ENCODE measurements around the gene DUSP2.

The DUSP2 gene

GRCh38 chr2:96169868-96170507, 24.7 kb upstream of the DUSP2 start:
- Histone ChIP-seq H3K36me3 (replicated peaks; ENCODE audit: insufficient read depth, low read length) (no peaks in the 10 kb centered on the region), H3K4me1 (ENCODE audit: low read length) (no peaks in the 10 kb centered on the region), H3K4me2 (ENCODE audit: low read depth, low read length) (no peak overlapping the region), H3F3A (ENCODE audit: insufficient read depth, low read length) (no peaks in the 10 kb centered on the region), H3K27ac (ENCODE audit: low read length) (no peak overlapping the region), H3K27me3 (replicated peaks; ENCODE audit: insufficient read depth, low read length) (no peaks in the 10 kb centered on the region), H3K9ac (ENCODE audit: low read length) (no peak overlapping the region), H2AFZ (ENCODE audit: low read length) (no peak overlapping the region), H3K9me2 (replicated peaks; ENCODE audit: insufficient read depth, low read length) (no peaks in the 10 kb centered on the region), H3K79me2 (ENCODE audit: low read length) (no peaks in the 10 kb centered on the region), H3K4me3 (ENCODE audit: low read length) (no peak overlapping the region), H4K20me1 (ENCODE audit: insufficient read depth, low read length) (no peaks in the 10 kb centered on the region), H3K9me3 (replicated peaks; ENCODE audit: insufficient read depth, low read length) (no peaks in the 10 kb centered on the region)
- no peak for DNase-seq
- TF ChIP-seq EZH2 (optimal IDR thresholded peaks at IDR 0.05; ENCODE audit: low read depth, low read length) (no peak), EZH2phosphoT487 (IDR thresholded peaks at IDR 0.05; ENCODE audit: low read length) (no peak), CTCF (IDR thresholded peaks at IDR 0.05; ENCODE audit: low read length) (no peak)

- no peaks in the 10 kb centered on the region for H3K79me2 ChIP-seq (ENCODE audit: low read length)
- H3F3A ChIP-seq (ENCODE audit: insufficient read depth, low read length): no peaks in the 10 kb centered on the region
- DNase-seq: no peak
- no peak for TF ChIP-seq CTCF (IDR thresholded peaks at IDR 0.05; ENCODE audit: low read length)
- no peak for TF ChIP-seq EZH2phosphoT487 (IDR thresholded peaks at IDR 0.05; ENCODE audit: low read length)
- no peak for TF ChIP-seq EZH2 (optimal IDR thresholded peaks at IDR 0.05; ENCODE audit: low read depth, low read length)
- H3K36me3 ChIP-seq (replicated peaks; ENCODE audit: insufficient read depth, low read length): no peaks in the 10 kb centered on the region
- H3K9me3 ChIP-seq (replicated peaks; ENCODE audit: insufficient read depth, low read length): no peaks in the 10 kb centered on the region
- no peaks in the 10 kb centered on the region for H3K9me2 ChIP-seq (replicated peaks; ENCODE audit: insufficient read depth, low read length)
- no peak overlapping the region for H3K4me3 ChIP-seq (ENCODE audit: low read length)
- no peak overlapping the region for H3K4me2 ChIP-seq (ENCODE audit: low read depth, low read length)
- no peak overlapping the region for H3K27ac ChIP-seq (ENCODE audit: low read length)
- no peaks in the 10 kb centered on the region for H3K27me3 ChIP-seq (replicated peaks; ENCODE audit: insufficient read depth, low read length)
- H3K9ac ChIP-seq (ENCODE audit: low read length): no peak overlapping the region
- H2AFZ ChIP-seq (ENCODE audit: low read length): no peak overlapping the region
- no peaks in the 10 kb centered on the region for H3K4me1 ChIP-seq (ENCODE audit: low read length)
- H4K20me1 ChIP-seq (ENCODE audit: insufficient read depth, low read length): no peaks in the 10 kb centered on the region
Observed at GRCh38 chr2:96167407-96168013, 22.3 kb upstream of the DUSP2 start.

GRCh38 chr2:96164459-96165184, 19.4 kb upstream of the DUSP2 start:
- DNase-seq: no peak
- no peak overlapping the region for H3K9ac ChIP-seq (ENCODE audit: low read length)
- no peaks in the 10 kb centered on the region for H3K9me3 ChIP-seq (replicated peaks; ENCODE audit: insufficient read depth, low read length)
- H3K4me2 ChIP-seq (ENCODE audit: low read depth, low read length): no peak overlapping the region
- H3K27ac ChIP-seq (ENCODE audit: low read length): no peak overlapping the region
- H3K79me2 ChIP-seq (ENCODE audit: low read length): no peaks in the 10 kb centered on the region
- no peaks in the 10 kb centered on the region for H3K27me3 ChIP-seq (replicated peaks; ENCODE audit: insufficient read depth, low read length)
- H3K4me3 ChIP-seq (ENCODE audit: low read length): no peak overlapping the region
- no peak for TF ChIP-seq CTCF (IDR thresholded peaks at IDR 0.05; ENCODE audit: low read length)
- no peak for TF ChIP-seq EZH2 (optimal IDR thresholded peaks at IDR 0.05; ENCODE audit: low read depth, low read length)
- TF ChIP-seq EZH2phosphoT487 (IDR thresholded peaks at IDR 0.05; ENCODE audit: low read length): no peak
- H3K9me2 ChIP-seq (replicated peaks; ENCODE audit: insufficient read depth, low read length): no peaks in the 10 kb centered on the region
- H4K20me1 ChIP-seq (ENCODE audit: insufficient read depth, low read length): no peaks in the 10 kb centered on the region
- H2AFZ ChIP-seq (ENCODE audit: low read length): no peak overlapping the region
- no peaks in the 10 kb centered on the region for H3F3A ChIP-seq (ENCODE audit: insufficient read depth, low read length)
- no peaks in the 10 kb centered on the region for H3K36me3 ChIP-seq (replicated peaks; ENCODE audit: insufficient read depth, low read length)
- no peaks in the 10 kb centered on the region for H3K4me1 ChIP-seq (ENCODE audit: low read length)
